Stimulated activated CD4-positive, alpha-beta T cell treated with anti-CD3 and anti-CD28 coated beads, Interleukin-12 subunit alpha, Interleukin-12 subunit beta, amount 100 ng/mL, for 48 hours (primary cell): ENCODE measurements around the gene DNMT3B.
"Not testable (repeated sequence)": the region's sequence is repeated elsewhere in the genome, so short reads cannot be mapped to it uniquely, and the experiment has no call there.

Experiments used
- DNase-seq, 3 donors: peaks; one replicate each; pipeline ENCODE4 v3.0.0-alpha.2; 2020; ENCODE audit warnings: low read depth in 2 of 3, low spot score in 1 of 3

The DNMT3B gene

DNA sequence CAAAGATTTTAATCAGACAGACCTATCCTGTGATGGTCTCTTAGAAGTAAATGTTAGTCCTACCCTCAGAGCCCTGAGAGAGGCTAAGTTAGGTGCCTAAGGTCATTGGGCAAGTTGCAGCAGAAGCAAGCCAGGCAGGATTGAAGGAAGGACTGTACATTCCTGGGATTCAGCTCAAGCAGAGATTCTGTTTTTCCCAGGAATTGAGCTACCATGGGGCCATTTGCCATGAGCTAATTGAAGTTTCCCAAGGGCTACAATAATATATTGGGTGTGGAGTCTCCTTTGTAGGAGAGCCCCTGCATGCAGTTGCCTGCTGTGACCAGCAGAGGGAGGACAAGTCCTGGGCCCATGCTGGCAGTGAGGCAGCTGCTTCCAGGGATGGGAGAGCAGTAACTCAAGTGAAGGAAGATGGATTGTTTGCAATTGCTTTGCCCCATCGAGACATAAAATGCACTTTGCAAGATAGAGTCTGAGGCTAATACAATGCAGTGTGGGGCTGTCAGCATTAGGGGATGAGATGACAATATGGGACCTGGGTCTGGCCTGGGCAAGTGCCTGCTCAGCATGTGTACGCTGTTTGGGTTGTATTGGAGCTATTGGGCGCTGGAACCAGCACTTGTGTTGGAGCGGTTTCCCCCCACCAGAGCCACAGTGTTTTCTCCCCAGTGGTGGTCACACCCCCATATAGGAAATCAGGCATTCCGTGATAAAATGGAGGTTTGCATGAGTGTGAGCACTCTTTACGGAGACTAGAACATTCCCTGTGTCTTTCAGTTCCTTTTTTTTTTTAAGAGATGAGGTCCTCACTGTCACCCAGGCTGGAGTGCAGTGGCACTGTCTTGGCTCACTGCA, 27.9 kb downstream of the DNMT3B start:
- DNase-seq, result peak; percentile 52 to 65 (median 61)

DNA sequence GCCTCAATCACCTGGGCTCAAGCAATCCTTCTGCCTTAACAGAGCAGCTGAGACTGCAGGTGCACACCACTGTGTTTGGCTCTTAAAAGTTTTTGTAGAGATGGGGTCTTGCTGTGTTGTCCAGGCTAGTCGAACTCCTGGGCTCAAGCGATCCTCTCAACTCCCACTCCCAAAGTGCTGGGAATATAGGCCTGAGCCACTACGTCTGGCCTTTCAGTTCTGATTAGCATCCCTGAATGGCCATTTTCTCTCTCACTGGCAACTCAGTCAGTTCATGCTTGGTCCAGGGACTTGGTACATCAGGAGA, 28.5 kb downstream of the DNMT3B start:
- DNase-seq, result no peak

DNA sequence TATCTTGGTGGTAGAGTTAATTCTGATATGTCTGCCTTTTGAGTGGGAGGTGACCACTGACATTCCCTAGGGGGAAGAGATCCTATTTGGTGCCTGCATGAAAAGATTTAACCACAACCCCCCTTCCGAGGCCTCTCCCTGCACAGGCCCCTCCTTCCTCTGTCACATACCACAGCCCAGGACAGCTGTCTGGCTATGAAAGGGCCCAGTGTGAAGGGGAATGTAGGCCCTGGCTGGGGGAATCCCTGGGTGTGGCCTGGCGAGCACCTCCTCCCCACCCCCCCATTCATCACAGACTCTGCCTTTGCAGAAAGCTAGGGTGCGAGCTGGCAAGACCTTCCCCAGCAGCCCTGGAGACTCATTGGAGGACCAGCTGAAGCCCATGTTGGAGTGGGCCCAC, 30.1 kb downstream of the DNMT3B start:
- no peak for DNase-seq

DNA sequence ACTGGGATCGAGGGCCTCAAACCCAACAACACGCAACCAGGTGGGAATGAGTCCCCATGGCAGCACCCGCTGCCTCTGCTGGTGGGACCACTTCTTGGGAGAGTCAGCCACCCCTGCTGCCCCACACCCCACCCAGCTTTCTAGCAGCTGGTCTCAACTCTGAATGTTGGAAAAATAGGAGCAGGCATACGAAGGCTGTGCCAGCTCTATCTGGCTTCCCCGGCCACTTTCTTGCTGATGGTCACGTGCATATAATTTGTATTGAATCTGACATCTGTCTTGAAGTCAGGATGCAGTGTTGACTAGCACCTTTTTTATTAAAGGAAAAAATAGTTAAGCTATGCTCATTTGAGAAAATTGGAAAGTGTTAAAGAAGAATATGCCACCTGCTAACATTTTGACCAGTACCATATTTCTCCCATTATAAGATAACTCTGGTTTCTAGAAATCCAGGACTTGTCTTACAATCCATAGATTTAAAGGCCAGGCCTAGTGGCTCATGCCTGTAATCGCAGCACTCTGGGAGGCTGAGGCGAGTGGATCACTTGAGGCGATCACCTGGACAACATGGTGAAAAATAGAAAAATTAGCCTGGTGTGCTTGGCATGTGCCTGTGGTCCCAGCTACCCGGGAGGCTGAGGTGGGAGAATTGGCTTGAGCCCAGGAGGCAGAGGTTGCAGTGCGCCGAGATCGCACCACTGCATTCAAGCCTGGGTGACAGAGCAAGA, 30.7 kb downstream of the DNMT3B start:
- DNase-seq, result no peak

DNA sequence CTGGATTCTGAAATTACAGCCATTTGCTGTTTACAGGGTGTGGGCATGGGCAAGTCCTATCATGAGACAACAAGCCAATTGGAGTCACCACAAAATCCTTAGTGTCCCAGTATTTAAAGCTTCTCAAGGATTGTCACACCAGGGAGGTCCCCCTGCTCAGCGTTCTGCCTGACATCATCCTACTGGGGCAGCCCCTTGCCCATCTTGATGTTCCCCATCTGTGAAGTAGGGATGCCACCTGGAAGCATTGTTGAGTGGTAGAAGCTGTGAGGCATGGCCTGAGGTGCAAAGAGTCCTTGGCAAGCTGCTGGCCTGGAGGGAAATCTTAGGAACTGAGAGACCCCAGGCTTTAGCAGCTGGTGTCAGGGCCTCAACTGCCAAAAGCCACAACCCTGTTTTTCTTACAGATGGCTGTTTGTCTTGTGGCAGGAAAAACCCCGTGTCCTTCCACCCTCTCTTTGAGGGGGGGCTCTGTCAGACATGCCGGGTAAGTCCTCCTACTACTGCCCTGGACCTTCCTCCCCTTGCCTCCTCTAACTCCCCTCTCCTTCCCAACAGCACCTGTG, 34.3 kb downstream of the DNMT3B start:
- DNase-seq, result no peak

DNA sequence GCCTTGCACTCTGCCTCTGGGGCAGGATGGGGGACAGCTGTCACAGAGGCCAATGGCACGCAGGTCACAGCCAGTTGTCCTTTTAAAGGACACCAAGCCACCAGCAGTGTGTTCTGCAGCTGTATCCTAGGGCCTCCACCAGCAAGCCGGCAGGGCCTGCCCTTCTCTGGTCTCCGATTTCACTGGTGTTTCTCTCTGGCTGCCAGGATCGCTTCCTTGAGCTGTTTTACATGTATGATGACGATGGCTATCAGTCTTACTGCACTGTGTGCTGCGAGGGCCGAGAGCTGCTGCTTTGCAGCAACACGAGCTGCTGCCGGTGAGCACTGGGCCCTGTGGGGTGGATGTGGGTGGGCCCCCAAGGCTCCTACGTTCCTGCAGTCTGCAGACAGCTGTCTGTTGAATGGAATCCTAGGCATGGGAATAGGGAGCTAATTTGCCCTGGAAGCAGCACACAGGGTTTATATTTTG, 34.8 kb downstream of the DNMT3B start:
- DNase-seq, result no peak

DNA sequence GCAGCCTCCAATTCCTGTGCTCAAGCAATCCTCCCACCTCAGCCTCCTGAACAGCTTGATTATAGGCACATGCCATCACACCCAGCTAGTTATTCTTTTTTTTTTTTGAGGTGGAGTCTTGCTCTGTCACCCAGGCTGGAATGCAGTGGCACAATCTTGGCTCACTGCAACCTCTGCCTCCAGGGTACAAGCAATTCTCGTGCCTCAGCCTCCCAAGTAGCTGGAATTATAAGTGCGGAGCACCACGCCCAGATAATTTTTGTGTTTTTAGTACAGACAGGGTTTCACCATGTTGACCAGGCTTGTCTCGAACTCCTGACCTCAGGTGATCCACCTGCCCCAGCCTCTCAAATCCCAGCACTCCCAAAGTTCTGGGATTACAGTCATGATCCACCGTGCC, 35.4 kb downstream of the DNMT3B start:
- DNase-seq, result not testable (repeated sequence)

DNA sequence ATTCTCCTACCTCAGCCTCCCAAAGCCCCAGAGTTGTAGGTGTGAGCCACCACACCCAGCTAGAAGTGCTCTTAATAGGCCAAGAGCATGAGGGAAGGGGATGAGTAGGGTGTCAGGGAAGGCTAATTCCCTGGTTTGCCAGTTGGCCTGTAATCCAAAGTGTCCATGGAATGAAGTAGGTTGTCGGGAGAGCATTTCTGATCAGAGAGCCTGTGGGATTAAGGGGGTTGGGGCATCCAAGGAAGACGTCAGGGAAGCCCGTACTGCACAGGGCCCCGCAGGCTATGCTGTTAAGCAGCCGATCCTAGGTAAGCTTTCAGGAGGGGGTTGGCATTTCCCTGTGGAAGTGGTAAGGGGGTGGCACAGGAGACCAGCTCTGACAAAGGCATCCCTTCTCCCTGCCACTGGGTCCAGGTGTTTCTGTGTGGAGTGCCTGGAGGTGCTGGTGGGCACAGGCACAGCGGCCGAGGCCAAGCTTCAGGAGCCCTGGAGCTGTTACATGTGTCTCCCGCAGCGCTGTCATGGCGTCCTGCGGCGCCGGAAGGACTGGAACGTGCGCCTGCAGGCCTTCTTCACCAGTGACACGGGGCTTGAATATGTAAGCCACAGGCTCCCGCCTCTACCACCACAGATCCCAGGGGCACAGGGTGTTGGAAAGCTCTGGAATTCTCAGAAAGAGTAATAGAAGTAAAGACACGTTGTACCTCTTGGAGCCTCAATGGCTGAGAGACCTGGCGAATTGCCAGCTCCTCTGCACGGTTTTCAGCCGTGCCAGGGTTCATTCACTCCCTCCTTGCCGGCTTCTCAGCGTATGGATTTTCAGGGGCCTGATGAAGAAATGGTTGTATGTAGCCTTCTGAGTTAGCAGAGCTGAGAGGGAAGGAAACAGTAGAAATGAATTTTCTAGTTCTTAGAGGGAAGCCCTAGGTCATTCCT, 36.1 kb downstream of the DNMT3B start:
- DNase-seq, result no peak

DNA sequence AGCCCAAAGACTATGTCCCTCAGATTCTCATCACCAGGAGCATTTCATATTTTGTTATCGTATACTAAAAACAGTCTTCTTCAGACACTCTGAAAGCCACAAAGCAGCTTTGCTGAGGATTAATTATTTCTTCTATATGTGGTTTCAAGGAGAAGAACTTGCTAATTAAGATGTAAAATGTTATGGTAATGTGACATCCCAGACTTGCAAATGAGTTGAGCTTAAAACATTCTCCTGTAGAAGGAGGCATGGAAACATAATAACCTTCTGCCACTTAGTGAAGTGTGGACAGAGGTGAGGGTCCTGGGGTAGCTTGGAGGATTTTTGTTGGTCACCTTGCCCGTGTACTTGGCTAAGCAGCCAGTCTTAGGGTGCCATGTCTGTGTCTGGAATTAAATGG, 40.9 kb downstream of the DNMT3B start:
- no peak for DNase-seq

DNA sequence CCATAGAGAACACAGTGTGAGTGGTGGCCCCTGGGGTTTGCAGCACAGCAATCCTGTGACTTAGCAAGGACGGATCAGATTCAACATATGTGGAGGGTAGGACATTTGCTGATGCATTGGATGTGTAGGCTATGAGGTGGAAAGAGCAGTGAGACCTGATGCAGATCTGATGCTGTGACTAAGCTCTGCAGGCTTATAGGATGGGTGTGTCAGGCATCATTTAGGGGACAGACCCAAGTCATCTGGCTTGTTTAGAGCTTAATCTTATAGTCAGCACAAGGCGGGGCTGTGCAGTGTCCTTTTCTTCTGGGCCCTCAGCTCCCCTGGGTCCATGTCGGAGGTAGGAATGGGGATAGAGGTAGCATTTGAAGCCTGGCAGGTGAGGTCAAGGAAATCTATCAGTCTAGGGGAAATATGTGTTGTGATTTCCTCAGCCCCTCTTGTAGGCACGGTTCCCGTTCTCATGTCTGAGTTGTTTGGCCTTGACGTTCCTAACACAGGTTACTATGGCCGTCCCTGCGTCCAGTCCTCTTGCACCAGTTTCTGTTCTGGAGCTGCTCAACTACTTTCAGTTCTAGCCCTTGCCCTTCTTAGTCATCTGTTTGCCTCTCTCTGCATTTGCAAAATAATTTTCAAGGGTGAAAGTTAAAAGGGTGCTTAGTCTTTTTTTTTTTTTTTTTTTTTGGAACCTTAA, 42.0 kb downstream of the DNMT3B start:
- DNase-seq, result no peak

DNA sequence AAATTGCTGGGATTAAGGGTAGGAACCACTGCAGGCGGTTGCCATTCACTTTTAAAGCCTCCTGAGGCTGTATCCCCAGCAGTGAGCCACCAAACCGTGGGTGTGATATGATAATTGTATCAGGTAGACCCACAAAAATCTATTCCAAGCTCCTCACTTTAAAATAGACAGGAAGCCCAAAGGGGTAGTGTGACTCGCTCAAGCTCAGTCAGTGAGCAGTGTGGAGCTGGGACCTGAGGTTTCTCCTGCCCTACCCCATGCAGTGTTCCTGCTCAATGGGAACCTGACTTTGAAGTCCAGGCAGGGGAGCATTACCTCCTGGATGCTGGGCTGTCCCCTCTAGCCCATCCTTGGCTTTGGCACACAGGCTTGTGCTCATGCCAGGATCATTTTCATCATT, 42.6 kb downstream of the DNMT3B start:
- no peak for DNase-seq

DNA sequence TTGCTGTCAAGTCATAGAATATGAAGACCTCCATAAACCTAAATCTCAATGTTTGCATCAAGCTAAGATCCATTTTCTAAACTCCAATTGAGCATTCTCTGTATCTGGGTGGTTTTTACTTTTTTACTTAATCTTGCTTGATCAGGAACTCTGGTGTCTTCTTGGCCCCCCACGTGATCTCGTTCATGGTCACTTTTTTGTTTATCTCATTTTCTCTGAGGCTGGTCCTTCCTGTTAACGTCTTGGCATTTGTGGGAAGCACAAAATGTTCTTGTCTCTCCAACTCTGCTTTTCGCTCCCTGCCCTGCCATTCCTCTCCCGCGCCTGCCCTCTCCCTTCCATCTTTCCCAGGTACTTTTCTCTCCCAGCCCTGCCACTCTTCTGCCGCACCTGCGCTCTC, 43.5 kb downstream of the DNMT3B start:
- DNase-seq, result no peak

DNA sequence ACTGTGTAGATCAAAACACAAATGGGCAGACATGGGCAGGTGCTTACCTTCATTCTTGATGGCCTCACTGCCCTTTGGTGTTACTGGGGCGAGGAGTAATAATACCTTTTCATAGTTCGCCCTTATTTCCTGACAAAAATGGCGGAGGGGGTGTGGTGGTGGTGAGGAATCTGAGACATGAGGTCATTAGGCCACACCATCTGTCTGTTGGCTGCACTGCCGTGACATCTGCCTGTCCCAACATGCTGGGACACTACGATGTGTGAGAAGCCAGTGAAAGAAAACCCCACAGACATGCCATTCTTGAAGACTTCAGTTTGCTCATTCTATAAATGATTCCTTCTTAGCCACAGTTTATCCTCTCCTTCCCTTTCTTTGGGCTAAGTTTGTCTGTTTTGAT, 44.2 kb downstream of the DNMT3B start:
- DNase-seq, result no peak

DNA sequence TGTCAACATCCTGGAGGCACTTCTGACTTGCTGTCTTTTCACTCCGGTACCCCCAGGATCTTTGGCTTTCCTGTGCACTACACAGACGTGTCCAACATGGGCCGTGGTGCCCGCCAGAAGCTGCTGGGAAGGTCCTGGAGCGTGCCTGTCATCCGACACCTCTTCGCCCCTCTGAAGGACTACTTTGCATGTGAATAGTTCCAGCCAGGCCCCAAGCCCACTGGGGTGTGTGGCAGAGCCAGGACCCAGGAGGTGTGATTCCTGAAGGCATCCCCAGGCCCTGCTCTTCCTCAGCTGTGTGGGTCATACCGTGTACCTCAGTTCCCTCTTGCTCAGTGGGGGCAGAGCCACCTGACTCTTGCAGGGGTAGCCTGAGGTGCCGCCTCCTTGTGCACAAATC, 45.5 kb downstream of the DNMT3B start:
- no peak for DNase-seq

DNA sequence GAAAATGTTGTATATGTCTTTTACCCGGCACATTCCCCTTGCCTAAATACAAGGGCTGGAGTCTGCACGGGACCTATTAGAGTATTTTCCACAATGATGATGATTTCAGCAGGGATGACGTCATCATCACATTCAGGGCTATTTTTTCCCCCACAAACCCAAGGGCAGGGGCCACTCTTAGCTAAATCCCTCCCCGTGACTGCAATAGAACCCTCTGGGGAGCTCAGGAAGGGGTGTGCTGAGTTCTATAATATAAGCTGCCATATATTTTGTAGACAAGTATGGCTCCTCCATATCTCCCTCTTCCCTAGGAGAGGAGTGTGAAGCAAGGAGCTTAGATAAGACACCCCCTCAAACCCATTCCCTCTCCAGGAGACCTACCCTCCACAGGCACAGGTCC, 46.3 kb downstream of the DNMT3B start:
- DNase-seq, result no peak

DNA sequence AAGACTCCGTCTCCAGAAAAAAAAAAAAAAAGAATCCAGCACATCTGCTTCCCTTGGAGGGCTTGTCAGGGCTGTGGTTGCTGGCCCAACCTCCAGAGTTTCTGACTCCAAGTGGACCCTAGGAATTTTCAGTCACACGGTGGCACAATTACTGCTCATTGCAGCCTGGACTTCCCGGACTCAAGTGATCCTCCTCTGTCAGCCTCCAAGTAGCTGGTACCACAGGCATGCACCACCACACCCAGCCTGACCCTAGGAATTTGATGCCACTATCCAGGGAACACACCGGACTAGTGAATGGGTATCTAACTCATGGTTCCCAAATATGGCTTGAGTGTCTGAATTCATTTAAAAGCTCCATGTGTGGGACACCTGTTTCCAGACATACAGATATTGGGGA, 47.7 kb downstream of the DNMT3B start:
- no peak for DNase-seq

DNA sequence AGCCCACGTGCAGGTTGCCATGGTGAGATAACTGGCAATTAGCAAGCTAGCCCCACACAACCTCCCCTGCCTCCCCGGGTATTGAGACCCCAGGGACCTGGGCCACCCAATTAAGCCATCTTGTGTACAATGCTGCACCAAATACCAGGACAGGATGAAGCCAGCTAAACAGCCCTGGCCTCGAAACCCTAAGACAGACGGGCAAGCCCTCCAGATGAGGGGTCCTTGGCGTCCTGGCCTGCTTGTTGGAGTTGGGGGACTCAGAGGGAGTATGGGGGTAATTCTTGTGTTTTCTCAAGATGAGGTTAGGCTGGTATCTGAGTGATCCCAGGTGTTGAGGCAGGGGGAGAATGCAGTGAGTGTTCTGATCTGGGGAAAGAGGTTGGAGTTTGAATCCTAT, 48.8 kb downstream of the DNMT3B start:
- no peak for DNase-seq

DNA sequence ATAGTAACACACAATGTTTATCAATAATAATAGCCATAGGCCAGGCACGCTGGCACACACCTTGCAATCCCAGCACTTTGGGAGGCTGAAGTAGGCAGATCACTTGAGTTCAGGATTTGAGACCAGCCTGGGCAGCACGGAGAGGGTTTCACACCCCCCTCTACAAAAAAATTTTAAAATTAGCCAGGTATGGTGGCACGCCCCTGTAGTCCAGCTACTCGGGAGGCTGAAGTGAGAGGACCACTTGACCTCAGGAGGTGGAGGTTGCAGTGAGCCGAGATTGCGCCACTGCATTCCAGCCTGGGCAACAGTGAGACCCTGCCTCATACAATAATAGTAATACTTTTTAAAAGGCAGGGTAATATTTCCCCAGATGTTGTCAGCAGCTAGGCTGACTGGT, 49.7 kb downstream of the DNMT3B start:
- DNase-seq, result no peak

DNA sequence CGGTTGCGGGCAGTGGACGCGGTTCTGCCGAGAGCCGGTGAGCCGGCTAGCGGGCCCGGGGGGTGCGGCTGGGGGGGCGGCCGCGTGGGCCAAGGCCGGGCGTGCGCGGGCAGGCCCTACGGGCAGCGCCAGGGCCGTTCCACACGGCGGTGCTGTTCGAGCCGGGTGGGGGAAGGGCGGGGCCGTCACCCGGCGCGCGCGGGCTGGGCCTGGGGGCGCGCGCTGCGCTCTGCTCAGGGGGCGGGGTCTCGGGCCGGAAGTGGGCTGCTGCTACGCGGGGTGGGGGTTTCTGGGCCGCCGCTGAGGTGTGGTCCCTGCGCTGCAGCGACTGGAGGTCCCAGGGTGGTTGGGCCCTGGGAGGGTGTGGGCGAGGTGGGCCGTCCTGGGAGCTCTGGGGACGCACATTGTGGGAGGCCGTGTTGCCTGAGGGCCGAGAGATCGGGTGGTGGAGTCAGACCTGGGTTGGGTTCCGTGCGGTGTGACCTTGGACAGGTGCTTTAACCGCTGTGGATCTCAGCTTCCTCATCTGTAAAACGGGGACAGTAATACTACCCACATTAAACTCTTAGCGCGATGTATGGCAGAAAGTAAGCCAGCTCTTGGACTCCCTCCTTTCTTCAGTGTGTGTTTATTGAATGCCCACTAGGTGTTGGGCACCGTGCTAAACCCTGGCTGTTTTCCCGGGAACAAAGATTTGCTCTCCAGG, 58.0 kb downstream of the DNMT3B start:
- DNase-seq, result peak; percentile 51 to 86 (median 71)
